ENCODE data around the gene GNRHR. TPM values are rescaled to one million over a fixed set of nuclear protein-coding genes. Genes with fewer than 3 reads are reported as not detected.

Gene GNRHR
- total RNA-seq, 1 experiment from 2014 or later, result not detected

DNA sequence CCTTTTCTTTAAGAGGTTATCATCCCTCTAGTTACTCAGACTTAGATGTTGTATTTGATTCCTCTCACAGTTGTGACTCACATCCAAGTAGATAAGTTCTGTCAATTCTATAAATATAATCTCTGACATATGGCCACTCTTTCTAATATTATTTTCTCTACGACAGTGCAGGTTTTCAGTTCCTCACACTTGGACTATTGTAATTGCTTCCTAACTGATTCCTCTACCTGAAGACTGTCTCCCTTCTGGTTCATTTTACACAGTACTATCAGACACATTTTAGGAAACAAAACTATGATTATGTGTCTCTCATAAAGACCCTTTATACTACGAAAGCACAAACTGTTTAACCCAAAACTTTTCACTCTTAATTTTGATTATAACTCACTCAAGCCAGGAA is 31.3 kb upstream of the GNRHR start:
- DNase-seq (ENCODE audit: unreplicated experiment), result no peak
- Mint-ChIP-seq H3K27ac (ENCODE audit: low read depth, unreplicated experiment) (no peak overlapping the region), H3K4me1 (ENCODE audit: insufficient read depth, unreplicated experiment) (no peaks in the 10 kb centered on the region), H3K4me3 (ENCODE audit: unreplicated experiment) (no peak overlapping the region), H3K27me3 (ENCODE audit: insufficient read depth, unreplicated experiment) (no peaks in the 10 kb centered on the region), H3K36me3 (ENCODE audit: insufficient read depth, unreplicated experiment) (no peaks in the 10 kb centered on the region), H3K9me3 (ENCODE audit: unreplicated experiment) (no peaks in the 10 kb centered on the region)
- POLR2A ChIA-PET, result no interaction called here
- CTCF ChIA-PET, result interaction anchor here (0.9 kb wide), 1 partner anchor 34 kb away, joined by 4 read pairs; no protein-coding TSS in a partner anchor
- TF ChIP-seq, protein P1, sequence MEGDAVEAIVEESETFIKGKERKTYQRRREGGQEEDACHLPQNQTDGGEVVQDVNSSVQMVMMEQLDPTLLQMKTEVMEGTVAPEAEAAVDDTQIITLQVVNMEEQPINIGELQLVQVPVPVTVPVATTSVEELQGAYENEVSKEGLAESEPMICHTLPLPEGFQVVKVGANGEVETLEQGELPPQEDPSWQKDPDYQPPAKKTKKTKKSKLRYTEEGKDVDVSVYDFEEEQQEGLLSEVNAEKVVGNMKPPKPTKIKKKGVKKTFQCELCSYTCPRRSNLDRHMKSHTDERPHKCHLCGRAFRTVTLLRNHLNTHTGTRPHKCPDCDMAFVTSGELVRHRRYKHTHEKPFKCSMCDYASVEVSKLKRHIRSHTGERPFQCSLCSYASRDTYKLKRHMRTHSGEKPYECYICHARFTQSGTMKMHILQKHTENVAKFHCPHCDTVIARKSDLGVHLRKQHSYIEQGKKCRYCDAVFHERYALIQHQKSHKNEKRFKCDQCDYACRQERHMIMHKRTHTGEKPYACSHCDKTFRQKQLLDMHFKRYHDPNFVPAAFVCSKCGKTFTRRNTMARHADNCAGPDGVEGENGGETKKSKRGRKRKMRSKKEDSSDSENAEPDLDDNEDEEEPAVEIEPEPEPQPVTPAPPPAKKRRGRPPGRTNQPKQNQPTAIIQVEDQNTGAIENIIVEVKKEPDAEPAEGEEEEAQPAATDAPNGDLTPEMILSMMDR (IDR thresholded peaks at IDR 0.05; ENCODE audit: unreplicated experiment), result no peak
- BruUV-seq (replicated peaks), result no TSS peak
- intact Hi-C loops (cut with micrococcal nuclease), result no loop called here

DNA sequence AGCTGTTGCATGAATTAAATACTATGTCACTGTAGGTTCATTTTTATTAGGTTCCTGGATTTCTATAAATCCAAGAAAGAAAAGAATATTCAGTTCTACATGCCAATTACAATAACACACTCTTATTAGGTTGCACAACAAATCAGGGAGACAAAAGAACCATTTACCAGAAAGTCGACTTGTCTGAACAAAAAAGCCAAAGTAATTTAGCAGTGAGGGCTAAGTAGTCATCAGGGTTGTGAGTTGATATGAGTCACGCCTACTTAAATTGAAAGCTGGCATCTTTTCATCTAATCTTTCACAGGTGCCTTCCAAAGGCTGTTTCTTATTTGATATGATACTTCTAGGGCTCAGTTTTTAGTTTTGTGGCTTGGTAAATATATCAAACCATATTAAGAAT is 25.4 kb upstream of the GNRHR start:
- TF ChIP-seq, protein P1 (IDR thresholded peaks at IDR 0.05; ENCODE audit: unreplicated experiment), result no peak
- Mint-ChIP-seq H3K4me1 (ENCODE audit: insufficient read depth, unreplicated experiment) (no peaks in the 10 kb centered on the region), H3K36me3 (ENCODE audit: insufficient read depth, unreplicated experiment) (no peaks in the 10 kb centered on the region), H3K27ac (ENCODE audit: low read depth, unreplicated experiment) (no peak overlapping the region), H3K9me3 (ENCODE audit: unreplicated experiment) (no peaks in the 10 kb centered on the region), H3K27me3 (ENCODE audit: insufficient read depth, unreplicated experiment) (no peaks in the 10 kb centered on the region), H3K4me3 (ENCODE audit: unreplicated experiment) (no peak overlapping the region)
- no TSS peak for BruUV-seq (replicated peaks)
- CTCF ChIA-PET, result interaction anchor here (0.6 to 0.9 kb wide), 2 partner anchors 33 to 710 kb away, joined by 4 to 6 read pairs; no protein-coding TSS in a partner anchor
- POLR2A ChIA-PET, result interaction anchor here (0.8 kb wide), 1 partner anchor 235 kb away, joined by 3 read pairs; the partner anchor contains the start of gene CENPC
- intact Hi-C loops (cut with micrococcal nuclease), result no loop called here
- peak; percentile 62 for DNase-seq (ENCODE audit: unreplicated experiment)

- no TSS peak for BruUV-seq (replicated peaks)
- POLR2A ChIA-PET, result no interaction called here
- no peaks in the 10 kb centered on the region for H3K4me1 Mint-ChIP-seq (ENCODE audit: insufficient read depth, unreplicated experiment)
These were observed 22.6 kb upstream of the GNRHR start for GRCh38 chr4:67776746-67777145.

DNA sequence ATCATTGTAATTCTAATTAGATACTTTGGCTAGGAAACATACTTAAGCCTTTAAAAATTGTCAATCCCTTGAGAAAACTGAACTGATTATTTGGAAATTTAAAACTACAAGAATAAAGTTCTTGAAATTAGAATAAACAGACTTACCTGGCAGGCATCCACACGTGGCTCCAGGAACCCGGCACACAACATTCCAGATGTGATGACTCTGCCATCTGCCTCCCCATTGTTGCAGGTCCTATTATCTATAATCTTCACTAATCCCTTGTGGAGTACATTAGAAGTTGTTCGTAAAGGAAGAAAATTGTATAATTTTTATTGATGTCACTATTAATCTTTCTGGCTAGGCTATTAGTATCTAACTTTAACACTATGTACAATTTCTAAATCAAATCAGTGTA is 16.2 kb upstream of the GNRHR start:
- Mint-ChIP-seq H3K9me3 (ENCODE audit: unreplicated experiment) (no peaks in the 10 kb centered on the region), H3K36me3 (ENCODE audit: insufficient read depth, unreplicated experiment) (no peaks in the 10 kb centered on the region), H3K27ac (ENCODE audit: low read depth, unreplicated experiment) (no peak overlapping the region), H3K27me3 (ENCODE audit: insufficient read depth, unreplicated experiment) (no peaks in the 10 kb centered on the region), H3K4me3 (ENCODE audit: unreplicated experiment) (no peak overlapping the region), H3K4me1 (ENCODE audit: insufficient read depth, unreplicated experiment) (peaks cover 8% of the 10 kb centered on the region)
- intact Hi-C loops (cut with micrococcal nuclease), result no loop called here
- BruUV-seq (replicated peaks), result no TSS peak
- peak; percentile 5 for DNase-seq (ENCODE audit: unreplicated experiment)
- TF ChIP-seq, protein P1 (IDR thresholded peaks at IDR 0.05; ENCODE audit: unreplicated experiment), result no peak
- POLR2A ChIA-PET, result no interaction called here
- CTCF ChIA-PET, result interaction anchor here (0.5 to 0.6 kb wide), 2 partner anchors 13 to 406 kb away, joined by 3 read pairs; no protein-coding TSS in a partner anchor

More at GRCh38 chr4:67776746-67777145, 22.6 kb upstream of the GNRHR start:
- TF ChIP-seq, protein P1 (IDR thresholded peaks at IDR 0.05; ENCODE audit: unreplicated experiment), result no peak
- no peaks in the 10 kb centered on the region for H3K27me3 Mint-ChIP-seq (ENCODE audit: insufficient read depth, unreplicated experiment)
- no peak overlapping the region for H3K27ac Mint-ChIP-seq (ENCODE audit: low read depth, unreplicated experiment)
- H3K9me3 Mint-ChIP-seq (ENCODE audit: unreplicated experiment), result no peaks in the 10 kb centered on the region
- CTCF ChIA-PET, result interaction anchor here (0.7 kb wide), 1 partner anchor 57 kb away, joined by 3 read pairs; no protein-coding TSS in a partner anchor
- H3K4me3 Mint-ChIP-seq (ENCODE audit: unreplicated experiment), result no peak overlapping the region
- H3K36me3 Mint-ChIP-seq (ENCODE audit: insufficient read depth, unreplicated experiment), result no peaks in the 10 kb centered on the region
- DNase-seq (ENCODE audit: unreplicated experiment), result no peak
- intact Hi-C loops (cut with micrococcal nuclease), result no loop called here
